Ascending aorta (tissue), 2 donors: Measurements from ENCODE around the gene OGFR. TPM values are rescaled to one million over a fixed set of nuclear protein-coding genes. Genes with fewer than 3 reads are reported as not detected.

ENCODE experiments used
- DNase-seq, 2 donors: peaks; one replicate each; pipeline ENCODE4 v3.0.0-alpha.2; 2019; ENCODE audit warnings: low spot score in 2 of 2
- H3K27ac ChIP-seq, 2 donors: fragments of 200-600 bp; sonication (generic); one replicate each; pipeline ENCODE4 v1.5.1; 2016 to 2017; ENCODE audit warnings: mild to moderate bottlenecking in 1 of 2
- H3K27me3 ChIP-seq: fragments of 200-600 bp; sonication (generic); one replicate; pipeline ENCODE4 v1.5.1; 2017
- H3K36me3 ChIP-seq, 2 donors: fragments of 200-600 bp; sonication (generic); one replicate each; pipeline ENCODE4 v1.5.1; 2016
- H3K4me1 ChIP-seq, 2 donors: fragments of 200-600 bp; sonication (generic); one replicate each; pipeline ENCODE4 v1.5.1; 2016 to 2017; ENCODE audit warnings: mild to moderate bottlenecking in 1 of 2
- H3K4me3 ChIP-seq, 2 donors: fragments of 200-600 bp; sonication (generic); one replicate each; pipeline ENCODE4 v1.5.1; 2016 to 2017; ENCODE audit warnings: mild to moderate bottlenecking in 1 of 2
- H3K9me3 ChIP-seq, 2 donors: fragments of 200-600 bp; sonication (generic); one replicate each; pipeline ENCODE4 v1.5.1; 2016
- CTCF ChIP-seq, 3 experiments: fragments of 200-600 bp in 2 of 3; fragments of 450-650 bp in 1 of 3; sonication (generic) in 2 of 3; IDR thresholded peaks; one replicate each; pipeline ENCODE4 v1.5.1; 2016 to 2019; ENCODE audit warnings: antibody characterized with exemption in 3 of 3, mild to moderate bottlenecking in 1 of 3, moderate library complexity in 1 of 3
- intact Hi-C: fragments of 100-400 bp; cut with DNase I; formaldehyde crosslinking; loops from one replicate; pipeline ENCODE4 v1.15.1; 2023
- total RNA-seq: library from RNA; depleted of rRNA; stranded (reverse); fragments of >200 nt; gene quantifications from one replicate; pipeline ENCODE4 v1.1.0, GENCODE V29; 2016

The OGFR gene
- total RNA-seq, 1 donor from 2014 or later = 77.4 TPM

- Histone ChIP-seq H3K9me3 (no peaks in the 10 kb centered on the region), H3K4me3 (no peak overlapping the region), H3K27ac (no peak overlapping the region), H3K36me3 (no peaks in the 10 kb centered on the region), H3K27me3 (no peaks in the 10 kb centered on the region), H3K4me1 (peaks cover 4 to 9% of the 10 kb centered on the region in 2 donors)
- DNase-seq = peak; percentile 43 to 88
- intact Hi-C loops = loop anchor here (1.0 to 10.0 kb wide), 9 partner anchors 71 to 1073 kb away; partner anchors contain the start of genes ABHD16B, CABLES2, LSM14B and TAF4
- TF ChIP-seq CTCF (IDR thresholded peaks at IDR 0.05) = peak; percentile 66 to 80 (median 76)
These were observed 13.1 kb upstream of the OGFR start for GRCh38 chr20:62791301-62792181.

GRCh38 chr20:62792182-62792939 lies 12.3 kb upstream of the OGFR start:
- Histone ChIP-seq H3K27ac (no peak overlapping the region), H3K36me3 (no peaks in the 10 kb centered on the region), H3K9me3 (no peaks in the 10 kb centered on the region), H3K4me3 (no peak overlapping the region), H3K27me3 (no peaks in the 10 kb centered on the region), H3K4me1 (peaks cover 4 to 13% of the 10 kb centered on the region in 2 donors)
- intact Hi-C loops = loop anchor here (5.0 to 10.0 kb wide), 7 partner anchors 70 to 1072 kb away; partner anchors contain the start of genes ABHD16B, CABLES2, LSM14B and TAF4
- no peak for DNase-seq
- no peak for TF ChIP-seq CTCF (IDR thresholded peaks at IDR 0.05)

GRCh38 chr20:62792940-62793756 lies 11.5 kb upstream of the OGFR start:
- H3K36me3 ChIP-seq = peaks cover 0 to 2% of the 10 kb centered on the region in 2 donors
- peak overlapping the region in 1 of 2 donors; percentile 62 for H3K4me3 ChIP-seq
- no peaks in the 10 kb centered on the region for H3K27me3 ChIP-seq
- H3K9me3 ChIP-seq = no peaks in the 10 kb centered on the region
- H3K4me1 ChIP-seq = peaks cover 4 to 15% of the 10 kb centered on the region in 2 donors
- DNase-seq = no peak
- TF ChIP-seq CTCF (IDR thresholded peaks at IDR 0.05) = no peak
- H3K27ac ChIP-seq = peak overlapping the region; percentile 87 to 94
- intact Hi-C loops = loop anchor here (5.0 to 10.0 kb wide), 7 partner anchors 69 to 1072 kb away; partner anchors contain the start of genes ABHD16B, CABLES2, LSM14B and TAF4

- Histone ChIP-seq H3K27ac (peak overlapping the region; percentile 87 to 94), H3K9me3 (no peaks in the 10 kb centered on the region), H3K36me3 (peaks cover 4 to 7% of the 10 kb centered on the region in 2 donors), H3K4me3 (peak overlapping the region; percentile 43 to 62), H3K4me1 (peaks cover 4 to 15% of the 10 kb centered on the region in 2 donors), H3K27me3 (no peaks in the 10 kb centered on the region)
- TF ChIP-seq CTCF (IDR thresholded peaks at IDR 0.05) = no peak
- intact Hi-C loops = loop anchor here (1.0 to 10.0 kb wide), 12 partner anchors 11 to 1071 kb away; partner anchors contain the start of genes ABHD16B, ADRM1, CABLES2 and LSM14B
- no peak for DNase-seq
These were observed 11.0 kb upstream of the OGFR start for GRCh38 chr20:62793757-62794006.
